Trophoblast cell (in vitro differentiated cells and primary cell): Measurements from ENCODE around the gene SNX32.

Source experiments
- DNase-seq, 2 donors: peaks; one replicate each; pipeline ENCODE4 v3.0.0-alpha.2; 2016
- H2AFZ ChIP-seq: 2 replicates; pipeline ENCODE4 v1.6.1; 2013; ENCODE audit warnings: low read length, moderate library complexity, mild to moderate bottlenecking; ENCODE audit not compliant: insufficient read depth, poor library complexity
- H2AK5ac ChIP-seq: 2 replicates; pipeline ENCODE4 v1.6.1; 2013; ENCODE audit warnings: mild to moderate bottlenecking, low read length
- H2BK120ac ChIP-seq: 2 replicates; pipeline ENCODE4 v1.6.1; 2013; ENCODE audit warnings: low read length, mild to moderate bottlenecking, moderate library complexity; ENCODE audit not compliant: insufficient read depth, poor library complexity
- H2BK12ac ChIP-seq: 2 replicates; pipeline ENCODE4 v1.6.1; 2013; ENCODE audit warnings: mild to moderate bottlenecking, low read length, moderate library complexity
- H2BK5ac ChIP-seq: 2 replicates; pipeline ENCODE4 v1.6.1; 2013; ENCODE audit warnings: low read length, low read depth, moderate library complexity, mild to moderate bottlenecking; ENCODE audit not compliant: poor library complexity
- H3K14ac ChIP-seq: 2 replicates; pipeline ENCODE4 v1.6.1; 2013; ENCODE audit warnings: mild to moderate bottlenecking, low read length
- H3K18ac ChIP-seq: 2 replicates; pipeline ENCODE4 v1.6.1; 2013; ENCODE audit warnings: mild to moderate bottlenecking, low read length
- H3K23ac ChIP-seq: 2 replicates; pipeline ENCODE4 v1.6.1; 2013; ENCODE audit warnings: low read length
- H3K27ac ChIP-seq: 2 replicates; pipeline ENCODE4 v1.5.1; 2013; ENCODE audit warnings: low read depth, mild to moderate bottlenecking, inconsistent platforms, low read length, moderate library complexity
- H3K27me3 ChIP-seq: 2 replicates; pipeline ENCODE4 v1.6.1; 2013; ENCODE audit warnings: inconsistent platforms, mild to moderate bottlenecking, low read length, moderate library complexity; ENCODE audit not compliant: insufficient read depth
- H3K36me3 ChIP-seq, 2 experiments: 1 replicate in 1 of 2; 2 replicates in 1 of 2; pipeline ENCODE4 v1.6.1; 2013; ENCODE audit warnings: low read length in 2 of 2, mild to moderate bottlenecking in 2 of 2, moderate library complexity in 1 of 2; ENCODE audit not compliant: insufficient read depth in 2 of 2, control insufficient read depth in 1 of 2
- H3K4ac ChIP-seq: 2 replicates; pipeline ENCODE4 v1.6.1; 2013; ENCODE audit warnings: low read depth, mild to moderate bottlenecking, low read length, moderate library complexity
- H3K4me1 ChIP-seq, 2 experiments: 1 replicate in 1 of 2; 2 replicates in 1 of 2; pipeline ENCODE4 v1.6.1; 2013; ENCODE audit warnings: low read length in 2 of 2, mild to moderate bottlenecking in 2 of 2, moderate library complexity in 1 of 2; ENCODE audit not compliant: insufficient read depth in 2 of 2, control insufficient read depth in 1 of 2
- H3K4me2 ChIP-seq: 2 replicates; pipeline ENCODE4 v1.6.1; 2013; ENCODE audit warnings: inconsistent platforms, mild to moderate bottlenecking, low read length, moderate library complexity
- H3K4me3 ChIP-seq: 2 replicates; pipeline ENCODE4 v1.5.1; 2013; ENCODE audit warnings: mild to moderate bottlenecking, low read depth, low read length, inconsistent platforms
- H3K79me1 ChIP-seq: one replicate; pipeline ENCODE4 v1.6.1; 2013; ENCODE audit warnings: low read length
- H3K79me2 ChIP-seq: 2 replicates; pipeline ENCODE4 v1.6.1; 2013; ENCODE audit warnings: low read length, mild to moderate bottlenecking; ENCODE audit not compliant: control insufficient read depth, insufficient read depth, poor library complexity
- H3K9ac ChIP-seq: 2 replicates; pipeline ENCODE4 v1.6.1; 2013; ENCODE audit warnings: mild to moderate bottlenecking, low read length
- H3K9me3 ChIP-seq: 2 replicates; pipeline ENCODE4 v1.6.1; 2013; ENCODE audit warnings: low read depth, mild to moderate bottlenecking, control low read depth, inconsistent platforms, low read length; ENCODE audit not compliant: insufficient read depth
- H4K12ac ChIP-seq: 2 replicates; pipeline ENCODE4 v1.6.1; 2013; ENCODE audit warnings: low read depth, mild to moderate bottlenecking, low read length, moderate library complexity
- H4K8ac ChIP-seq: 2 replicates; pipeline ENCODE4 v1.6.1; 2013; ENCODE audit warnings: low read depth, mild to moderate bottlenecking, low read length, moderate library complexity
- H4K91ac ChIP-seq: one replicate; pipeline ENCODE4 v1.6.1; 2013; ENCODE audit warnings: low read depth, mild to moderate bottlenecking, low read length, moderate library complexity
- WGBS: extraction: QIAGEN DNeasy Blood & Tissue Kit; methylation state at CpG from one replicate; pipeline ENCODE4 v1.1.7; 2013; ENCODE audit warnings: missing lambda C conversion rate; ENCODE audit not compliant: insufficient read length, insufficient coverage; ENCODE audit errors: extremely low coverage; 5-methylcytosine and 5-hydroxymethylcytosine counted together

Gene SNX32

DNA sequence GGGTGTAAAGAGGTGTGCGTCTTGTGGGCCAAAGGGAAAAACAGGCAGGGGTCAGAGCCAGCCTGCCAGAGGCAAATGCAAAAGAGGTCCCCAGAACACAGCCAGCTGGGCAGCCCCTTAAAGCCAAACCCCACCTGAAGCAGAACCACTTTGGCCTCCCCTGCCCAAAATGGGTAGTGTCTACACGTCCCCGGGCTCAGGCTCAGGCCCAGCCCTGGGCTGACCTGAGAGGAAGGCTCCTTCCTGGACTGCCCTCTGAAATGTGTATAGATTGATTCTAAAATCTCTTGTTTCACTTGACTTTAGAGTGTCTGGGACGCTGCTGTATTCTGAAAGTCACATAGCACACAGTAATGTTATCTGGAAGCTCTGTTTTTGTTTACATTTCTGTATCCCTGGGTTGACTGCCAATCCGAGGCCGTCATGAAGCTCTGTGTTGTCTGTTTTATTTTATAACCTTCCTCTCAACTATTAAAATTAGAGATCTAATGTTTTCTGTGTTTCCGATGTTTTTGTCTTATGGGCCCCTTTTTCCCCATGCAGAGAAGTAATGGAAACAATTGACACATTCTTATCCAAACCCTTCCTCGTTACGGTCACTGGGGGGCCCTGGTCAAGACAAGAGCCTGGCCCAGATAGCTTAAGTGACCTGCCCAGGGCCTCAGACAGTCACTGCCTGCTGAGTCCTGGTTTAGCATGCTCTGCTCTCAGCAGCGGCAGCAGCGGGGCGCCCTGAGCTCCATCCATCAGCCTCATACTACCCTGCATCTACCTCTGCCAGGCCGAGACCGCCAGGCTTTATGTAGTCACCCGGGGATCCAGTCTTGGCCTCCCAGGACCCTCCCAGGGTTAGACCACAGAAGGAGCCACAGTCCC, 36.8 kb upstream of the SNX32 start:
- Histone ChIP-seq H3K27ac (no peak overlapping the region), H3K9ac (no peak overlapping the region), H3K4me1 (peaks cover 0 to 10% of the 10 kb centered on the region in 2 experiments)

DNA sequence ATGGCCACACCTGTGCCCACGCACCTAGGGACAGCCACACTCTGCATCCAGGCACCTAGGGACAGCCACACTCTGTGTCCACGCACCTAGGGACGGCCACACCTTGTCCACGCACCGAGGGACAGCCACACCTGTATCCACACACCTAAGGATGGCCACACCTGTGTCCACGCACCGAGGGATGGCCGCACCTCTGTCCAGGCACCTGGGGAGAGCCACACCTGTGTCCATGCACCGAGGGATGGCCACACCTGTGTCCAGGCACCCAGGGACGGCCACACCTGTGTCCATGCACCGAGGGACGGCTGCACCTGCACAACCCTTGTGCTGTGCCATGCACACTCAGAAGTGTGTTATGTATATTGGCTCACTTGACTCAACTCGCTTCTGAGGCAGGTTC, 36.1 kb upstream of the SNX32 start:
- H2BK5ac ChIP-seq = no peak overlapping the region
- no peak overlapping the region for H3K27ac ChIP-seq
- H3K4me1 ChIP-seq = peaks cover 0 to 3% of the 10 kb centered on the region in 2 experiments
- no peak overlapping the region for H4K91ac ChIP-seq
- no peaks in the 10 kb centered on the region for H3K79me1 ChIP-seq
- no peak overlapping the region for H3K14ac ChIP-seq
- H3K4ac ChIP-seq = no peak overlapping the region
- no peak overlapping the region for H2AFZ ChIP-seq
- no peak overlapping the region for H3K4me3 ChIP-seq
- H4K8ac ChIP-seq = no peak overlapping the region
- DNase-seq = no peak
- no peaks in the 10 kb centered on the region for H3K27me3 ChIP-seq
- no peak overlapping the region for H2BK12ac ChIP-seq
- H3K79me2 ChIP-seq = no peaks in the 10 kb centered on the region
- H3K36me3 ChIP-seq = peaks cover 28% of the 10 kb centered on the region in 2 experiments
- H3K9ac ChIP-seq = no peak overlapping the region
- H2BK120ac ChIP-seq = no peak overlapping the region
- H3K18ac ChIP-seq = no peak overlapping the region
- H3K9me3 ChIP-seq = no peaks in the 10 kb centered on the region
- WGBS = no CpG with 5 or more reads among the region's 13 CpGs
- H3K23ac ChIP-seq = no peak overlapping the region
- H3K4me2 ChIP-seq = no peak overlapping the region
- no peak overlapping the region for H2AK5ac ChIP-seq
- no peak overlapping the region for H4K12ac ChIP-seq

More for the DNA sequence above, 36.8 kb upstream of the SNX32 start:
- H3K14ac ChIP-seq = no peak overlapping the region
- H3K4ac ChIP-seq = no peak overlapping the region
- no peak overlapping the region for H3K23ac ChIP-seq
- no peak overlapping the region for H3K4me3 ChIP-seq
- no peak overlapping the region for H2BK120ac ChIP-seq
- no peaks in the 10 kb centered on the region for H3K79me1 ChIP-seq
- peaks cover 28 to 30% of the 10 kb centered on the region in 2 experiments for H3K36me3 ChIP-seq
- no peak overlapping the region for H2AK5ac ChIP-seq
- DNase-seq = no peak
- H4K12ac ChIP-seq = no peak overlapping the region
- no peaks in the 10 kb centered on the region for H3K27me3 ChIP-seq
- no peak overlapping the region for H2BK5ac ChIP-seq
- no peak overlapping the region for H4K8ac ChIP-seq
- H3K18ac ChIP-seq = no peak overlapping the region
- no peak overlapping the region for H2AFZ ChIP-seq
- H4K91ac ChIP-seq = no peak overlapping the region
- no peak overlapping the region for H2BK12ac ChIP-seq
- no peaks in the 10 kb centered on the region for H3K79me2 ChIP-seq
- H3K9me3 ChIP-seq = peaks cover 1% of the 10 kb centered on the region
- no peak overlapping the region for H3K4me2 ChIP-seq
- WGBS = no CpG with 5 or more reads among the region's 15 CpGs

DNA sequence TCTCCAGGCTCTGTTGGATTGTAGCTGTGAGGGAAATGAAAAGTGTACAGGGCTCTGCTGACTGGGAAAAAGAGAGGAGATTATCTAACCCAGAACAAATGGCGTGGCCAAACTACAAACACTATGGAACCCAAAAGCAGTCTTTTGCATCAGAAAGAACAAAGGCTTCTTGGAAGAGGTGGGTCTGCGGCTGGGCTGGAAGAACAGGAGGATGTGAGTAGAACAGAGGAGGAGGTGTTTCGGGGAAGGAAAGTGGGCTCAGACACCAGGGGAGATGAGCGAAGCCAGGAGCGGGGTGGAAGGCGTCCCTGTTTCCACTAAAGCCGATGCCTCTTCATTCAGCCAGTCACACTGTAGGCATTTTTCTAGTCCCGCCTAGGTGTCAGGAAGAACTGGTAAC, 34.9 kb upstream of the SNX32 start:
- Histone ChIP-seq H2BK12ac (no peak overlapping the region), H3K79me2 (no peaks in the 10 kb centered on the region), H3K4ac (no peak overlapping the region), H3K4me1 (peaks cover 0 to 3% of the 10 kb centered on the region in 2 experiments), H3K27ac (no peak overlapping the region), H3K36me3 (peaks cover 25% of the 10 kb centered on the region in 2 experiments), H3K9me3 (no peaks in the 10 kb centered on the region), H3K27me3 (no peaks in the 10 kb centered on the region), H3K9ac (no peak overlapping the region), H4K91ac (no peak overlapping the region), H3K23ac (no peak overlapping the region), H2AFZ (no peak overlapping the region), H3K4me2 (no peak overlapping the region), H2BK120ac (no peak overlapping the region), H3K18ac (no peak overlapping the region), H3K14ac (peak overlapping the region; percentile 25), H2AK5ac (no peak overlapping the region), H2BK5ac (no peak overlapping the region), H3K79me1 (no peaks in the 10 kb centered on the region), H4K8ac (no peak overlapping the region), H3K4me3 (no peak overlapping the region), H4K12ac (no peak overlapping the region)
- DNase-seq = no peak
- no CpG with 5 or more reads among the region's 8 CpGs for WGBS

DNA sequence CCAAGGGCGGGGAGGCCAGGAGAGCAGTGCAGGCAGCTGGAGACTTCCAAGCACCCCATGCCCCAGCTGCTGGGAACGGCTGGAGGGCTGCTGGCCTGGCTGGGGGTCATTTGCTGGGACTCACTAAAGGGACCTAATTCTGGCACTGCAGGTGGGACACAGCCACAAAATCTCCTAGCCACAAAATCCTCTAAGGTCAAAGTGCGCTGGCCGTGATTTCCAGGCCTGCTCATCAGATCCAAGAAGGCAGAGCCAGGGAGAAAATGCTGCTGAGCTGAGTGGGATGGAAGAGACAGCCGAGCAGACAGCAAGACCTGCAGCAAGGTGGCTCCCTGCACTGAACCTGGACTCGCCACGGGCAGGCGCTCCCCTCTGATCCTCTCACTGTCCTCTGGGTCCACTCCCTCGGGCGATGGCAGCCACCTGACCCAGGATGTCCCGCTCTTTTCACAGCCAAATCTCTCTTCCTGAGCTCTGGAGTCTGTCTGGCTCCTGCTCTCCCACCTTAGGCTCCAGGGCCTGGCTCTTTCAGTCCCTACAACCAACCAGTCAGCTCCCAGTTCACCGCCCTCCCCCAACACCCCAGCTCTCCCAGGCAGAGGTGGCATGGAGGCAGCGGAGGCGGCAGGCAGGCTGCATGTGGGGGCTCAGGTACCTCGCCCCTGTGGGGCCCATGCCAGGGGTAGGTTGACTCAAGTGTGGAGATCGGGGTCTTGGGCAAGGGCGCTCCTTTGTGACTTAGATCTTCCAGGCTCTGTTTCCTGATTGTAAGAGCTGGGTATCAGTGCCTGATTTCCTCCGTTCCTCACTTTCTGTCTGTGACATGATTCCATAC, 32.4 kb upstream of the SNX32 start:
- H2AK5ac ChIP-seq = no peak overlapping the region
- DNase-seq = no peak
- H4K12ac ChIP-seq = no peak overlapping the region
- no peak overlapping the region for H3K27ac ChIP-seq
- H3K4ac ChIP-seq = no peak overlapping the region
- H3K36me3 ChIP-seq = peaks cover 1% of the 10 kb centered on the region in 2 experiments
- H3K23ac ChIP-seq = no peak overlapping the region
- H3K18ac ChIP-seq = no peak overlapping the region
- H4K8ac ChIP-seq = no peak overlapping the region
- no peak overlapping the region for H2AFZ ChIP-seq
- H3K79me1 ChIP-seq = no peaks in the 10 kb centered on the region
- H4K91ac ChIP-seq = peak overlapping the region; percentile 5
- WGBS = no CpG with 5 or more reads among the region's 18 CpGs
- no peak overlapping the region for H2BK120ac ChIP-seq
- H3K4me3 ChIP-seq = no peak overlapping the region
- no peaks in the 10 kb centered on the region for H3K79me2 ChIP-seq
- no peak overlapping the region for H2BK5ac ChIP-seq
- no peak overlapping the region for H3K4me2 ChIP-seq
- no peaks in the 10 kb centered on the region for H3K27me3 ChIP-seq
- H3K9me3 ChIP-seq = no peaks in the 10 kb centered on the region
- no peak overlapping the region for H2BK12ac ChIP-seq
- peaks cover 0 to 3% of the 10 kb centered on the region in 2 experiments for H3K4me1 ChIP-seq
- no peak overlapping the region for H3K14ac ChIP-seq
- H3K9ac ChIP-seq = no peak overlapping the region
